Testis (tissue), 3 donors: ENCODE results near the gene PDCD1. TPM values are rescaled to one million over a fixed set of nuclear protein-coding genes. Genes with fewer than 3 reads are reported as not detected.

Experiments used
- DNase-seq: peaks from one replicate; pipeline ENCODE4 v3.0.0-alpha.2; 2019
- H3K27ac ChIP-seq, 2 donors: fragments of 200-600 bp; sonication (generic); one replicate each; pipeline ENCODE4 v1.5.1; 2019
- H3K27me3 ChIP-seq: fragments of 200-600 bp; sonication (generic); one replicate; pipeline ENCODE4 v1.5.1; 2019
- H3K36me3 ChIP-seq: fragments of 200-600 bp; sonication (generic); one replicate; pipeline ENCODE4 v1.5.1; 2017; ENCODE audit warnings: low read depth; ENCODE audit errors: missing control alignments
- H3K4me1 ChIP-seq: fragments of 200-600 bp; sonication (generic); one replicate; pipeline ENCODE4 v1.5.1; 2019
- H3K4me3 ChIP-seq, 2 donors: fragments of 200-600 bp; sonication (generic); one replicate each; pipeline ENCODE4 v1.5.1; 2017 to 2019
- H3K9me3 ChIP-seq: fragments of 200-600 bp; sonication (generic); one replicate; pipeline ENCODE4 v1.5.1; 2017
- CTCF ChIP-seq, 3 experiments: fragments of 450-650 bp in 2 of 3; fragments of 200-600 bp in 1 of 3; sonication (generic) in 1 of 3; IDR thresholded peaks; one replicate each; pipeline ENCODE4 v1.5.1; 2016 to 2019; ENCODE audit warnings: antibody characterized with exemption in 3 of 3, mild to moderate bottlenecking in 2 of 3, moderate library complexity in 1 of 3
- POLR2A ChIP-seq: fragments of 450-650 bp; IDR thresholded peaks from one replicate; pipeline ENCODE4 v1.6.1; 2017; ENCODE audit warnings: antibody characterized with exemption, mild to moderate bottlenecking, moderate library complexity
- WGBS, 2 donors: methylation state at CpG; one replicate each; pipeline ENCODE4 v1.1.5; 2018; 5-methylcytosine and 5-hydroxymethylcytosine counted together
- intact Hi-C: fragments of 100-400 bp; cut with DNase I; formaldehyde crosslinking; loops from one replicate; pipeline ENCODE4 v1.15.1; 2023; ENCODE audit warnings: low total_unique reads
- polyA plus RNA-seq: library from polyadenylated mRNA; stranded (reverse); fragments of 350-450 nt; fragmentation: Illumina TruSeq; extraction: RNeasy Lipid Tissue Mini Kit (QIAGEN cat#74804); gene quantifications from one replicate; pipeline ENCODE4 v1.2.3, GENCODE V29; 2014; ENCODE audit warnings: low read depth, low replicate concordance; ENCODE audit not compliant: insufficient read depth
- total RNA-seq, 2 donors: library from RNA; depleted of rRNA; stranded (reverse); fragments of >200 nt; gene quantifications; one replicate each; pipeline ENCODE4 v1.2.3, GENCODE V29; 2016

PDCD1 gene
- total and polyA plus RNA-seq, 3 donors from 2014 or later, result 0.37 to 0.47 (median 0.39) TPM

DNA sequence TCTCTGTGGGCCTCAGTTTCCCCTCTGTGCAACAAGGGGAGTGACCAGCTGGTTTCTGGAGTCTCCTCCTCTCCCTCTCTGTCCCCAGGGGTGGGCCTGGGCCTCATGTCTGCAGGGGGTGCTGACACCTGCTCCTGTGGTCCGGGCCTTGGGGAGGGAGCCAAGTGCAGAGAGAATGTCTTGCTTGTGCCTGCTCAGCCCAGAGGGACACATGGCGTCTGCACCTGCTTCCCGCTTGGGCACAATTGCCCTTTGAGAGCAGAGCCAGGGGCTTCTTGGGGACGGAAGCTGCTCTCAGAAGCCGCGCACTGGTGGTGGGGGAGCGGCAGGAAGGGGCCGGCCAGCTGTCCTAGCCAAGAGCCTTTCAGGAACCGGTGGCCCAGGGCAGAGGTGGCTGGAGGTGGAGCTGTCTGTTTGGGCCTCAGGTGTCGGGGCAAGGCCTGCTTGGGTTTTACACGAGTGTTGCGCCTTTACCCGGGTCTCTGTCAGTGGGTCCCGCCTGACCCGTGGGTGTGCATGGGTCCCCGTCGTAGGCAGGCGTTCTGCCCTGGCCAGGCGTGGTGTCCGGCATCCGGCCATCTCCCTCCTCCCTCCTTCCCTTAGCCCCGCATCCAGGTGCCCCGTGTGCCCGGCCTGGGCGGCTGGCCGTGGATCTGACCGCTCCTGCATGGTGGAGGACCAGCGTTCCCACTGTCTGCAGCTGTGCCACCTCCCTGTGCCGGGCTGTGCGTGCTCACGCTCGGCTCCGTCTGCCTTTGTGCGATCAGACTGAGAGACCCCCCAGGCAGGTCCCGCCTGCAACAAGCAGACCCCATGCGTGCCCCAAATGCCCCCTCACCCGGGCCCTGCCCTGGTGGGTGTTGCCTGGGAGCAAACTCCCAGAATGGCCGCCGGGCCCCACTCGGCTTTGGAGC, 45.7 kb downstream of the PDCD1 start:
- Histone ChIP-seq H3K27ac (no peak overlapping the region), H3K27me3 (no peaks in the 10 kb centered on the region), H3K4me3 (no peak overlapping the region), H3K9me3 (no peaks in the 10 kb centered on the region), H3K4me1 (peaks cover 18% of the 10 kb centered on the region), H3K36me3 (no peaks in the 10 kb centered on the region)
- no peak for DNase-seq
- TF ChIP-seq CTCF (IDR thresholded peaks at IDR 0.05), result no peak
- TF ChIP-seq POLR2A, result no peak
- WGBS, 2 donors, result 83 to 89% methylated on average over 34 to 40 of the region's 40 CpGs
- intact Hi-C loops, result no loop called here

GRCh38 chr2:241811952-241812729, 46.6 kb downstream of the PDCD1 start:
- H3K9me3 ChIP-seq, result no peaks in the 10 kb centered on the region
- H3K36me3 ChIP-seq, result no peaks in the 10 kb centered on the region
- TF ChIP-seq POLR2A, result no peak
- no peak for TF ChIP-seq CTCF (IDR thresholded peaks at IDR 0.05)
- DNase-seq, result no peak
- intact Hi-C loops, result no loop called here
- WGBS, 2 donors, result 84 to 89% methylated on average over 6 to 20 of the region's 20 CpGs
- no peak overlapping the region for H3K4me3 ChIP-seq
- H3K4me1 ChIP-seq, result peaks cover 19% of the 10 kb centered on the region
- H3K27me3 ChIP-seq, result no peaks in the 10 kb centered on the region
- H3K27ac ChIP-seq, result no peak overlapping the region

- H3K4me1 ChIP-seq, result peaks cover 19% of the 10 kb centered on the region
- no peak overlapping the region for H3K4me3 ChIP-seq
- no peaks in the 10 kb centered on the region for H3K9me3 ChIP-seq
- WGBS, 2 donors, result 83 to 96% methylated on average over 11 to 27 of the region's 27 CpGs
- no peaks in the 10 kb centered on the region for H3K36me3 ChIP-seq
- no peak for TF ChIP-seq POLR2A
- TF ChIP-seq CTCF (IDR thresholded peaks at IDR 0.05), result no peak
- H3K27me3 ChIP-seq, result no peaks in the 10 kb centered on the region
- DNase-seq, result peak; percentile 54
- no peak overlapping the region for H3K27ac ChIP-seq
- intact Hi-C loops, result no loop called here
Observed at GRCh38 chr2:241811201-241811951, 47.3 kb downstream of the PDCD1 start.

DNA sequence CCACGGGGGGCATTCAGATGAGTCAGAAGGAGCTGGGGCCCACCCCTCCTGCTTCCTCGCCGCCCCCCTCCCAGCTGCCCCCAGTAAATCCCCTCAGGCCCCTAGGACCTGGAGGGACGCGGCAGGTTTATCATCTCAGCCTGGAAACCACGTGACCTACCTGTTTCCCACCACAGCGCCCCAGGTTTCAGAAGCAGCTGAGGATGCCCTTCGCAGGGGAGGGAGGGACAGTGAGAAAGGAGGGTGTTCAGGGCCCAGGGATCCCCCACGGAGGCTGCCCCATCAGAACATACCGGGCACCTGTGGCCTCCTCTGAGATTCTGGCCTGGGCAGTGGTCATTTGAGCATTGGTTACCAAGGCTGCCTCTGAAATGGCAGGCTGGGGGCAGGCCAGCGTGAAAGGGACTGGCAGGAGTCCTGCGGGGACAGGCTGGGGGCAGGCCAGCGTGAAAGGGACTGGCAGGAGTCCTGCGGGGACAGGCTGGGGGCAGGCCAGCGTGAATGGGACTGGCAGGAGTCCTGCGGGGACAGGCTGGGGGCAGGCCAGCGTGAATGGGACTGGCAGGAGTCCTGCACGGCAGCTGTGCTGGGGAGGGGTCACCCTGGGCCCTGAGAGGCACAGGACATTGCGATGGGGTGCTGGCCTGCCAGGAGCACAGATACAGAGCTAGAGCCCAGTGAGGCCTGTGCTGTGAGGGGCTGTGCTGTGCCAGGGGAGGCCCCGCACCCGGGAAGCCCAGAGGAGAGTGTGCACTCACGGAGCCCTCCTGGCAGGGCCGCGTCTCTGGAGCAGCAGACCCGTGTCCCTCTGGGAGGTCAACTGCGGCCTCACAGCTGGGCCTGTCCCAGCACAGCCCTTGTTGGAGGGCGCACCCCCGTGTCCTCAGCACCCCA, 48.1 kb downstream of the PDCD1 start:
- TF ChIP-seq CTCF (IDR thresholded peaks at IDR 0.05), result no peak
- TF ChIP-seq POLR2A, result no peak
- WGBS, 2 donors, result 68 to 81% methylated on average over 13 to 27 of the region's 28 CpGs
- no peak for DNase-seq
- intact Hi-C loops, result no loop called here
- H3K27me3 ChIP-seq, result no peaks in the 10 kb centered on the region
- H3K36me3 ChIP-seq, result no peaks in the 10 kb centered on the region
- peak overlapping the region in 1 of 2 donors; percentile 80 for H3K27ac ChIP-seq
- peaks cover 19% of the 10 kb centered on the region for H3K4me1 ChIP-seq
- no peaks in the 10 kb centered on the region for H3K9me3 ChIP-seq
- H3K4me3 ChIP-seq, result no peak overlapping the region
